COR-L47 (cell line): ENCODE data around the gene NSD1.

Source experiments
- DNase-seq: peaks from one replicate; lab custom pipeline; 2025; lab: John Stamatoyannopoulos, UW

Gene NSD1

GRCh38 chr5:177098120-177098469, 35.5 kb upstream of the NSD1 start:
- DNase-seq = no peak

GRCh38 chr5:177098470-177099141, 35.0 kb upstream of the NSD1 start:
- DNase-seq = peak; percentile 20

- peak; percentile 66 for DNase-seq
Measured at GRCh38 chr5:177099422-177100093, 34.0 kb upstream of the NSD1 start.

GRCh38 chr5:177100714-177101121, 32.9 kb upstream of the NSD1 start:
- DNase-seq = no peak

- DNase-seq = no peak
Measured at GRCh38 chr5:177103523-177104253, 29.9 kb upstream of the NSD1 start.

- no peak for DNase-seq
Measured at GRCh38 chr5:177105691-177106476, 27.7 kb upstream of the NSD1 start.

GRCh38 chr5:177107159-177107558, 26.4 kb upstream of the NSD1 start:
- DNase-seq = no peak

GRCh38 chr5:177109810-177110209, 23.8 kb upstream of the NSD1 start:
- DNase-seq = no peak

- DNase-seq = peak; percentile 48
Measured at GRCh38 chr5:177111720-177112394, 21.7 kb upstream of the NSD1 start.

- DNase-seq = no peak
Measured at GRCh38 chr5:177112589-177113220, 20.9 kb upstream of the NSD1 start.

GRCh38 chr5:177113566-177114424, 19.8 kb upstream of the NSD1 start:
- DNase-seq = peak; percentile 52

- no peak for DNase-seq
Measured at GRCh38 chr5:177116631-177117373, 16.8 kb upstream of the NSD1 start.

GRCh38 chr5:177117441-177118045, 16.0 kb upstream of the NSD1 start:
- DNase-seq = no peak

GRCh38 chr5:177122566-177122965, 11.0 kb upstream of the NSD1 start:
- no peak for DNase-seq

- DNase-seq = no peak
Measured at GRCh38 chr5:177123789-177124485, 9.6 kb upstream of the NSD1 start.

- DNase-seq = peak; percentile 2
Measured at GRCh38 chr5:177124486-177124991, 9.0 kb upstream of the NSD1 start.

- DNase-seq = no peak
Measured at GRCh38 chr5:177126771-177127170, 6.8 kb upstream of the NSD1 start.

- DNase-seq = no peak
Measured at GRCh38 chr5:177128551-177128981, 5.0 kb upstream of the NSD1 start.
